ENCODE data around the gene KRT84.

Gene KRT84

GRCh38 chr12:52428121-52428520 is 42.7 kb upstream of the KRT84 start:
- H3K27me3 ChIP-seq (replicated peaks; ENCODE audit: control insufficient read depth, insufficient read depth, low read length), result peaks cover 2% of the 10 kb centered on the region; the same call in 1 of the 2 replicates
- no peak for DNase-seq (ENCODE audit: extremely low read depth, insufficient read length)
- TF ChIP-seq, protein P1, sequence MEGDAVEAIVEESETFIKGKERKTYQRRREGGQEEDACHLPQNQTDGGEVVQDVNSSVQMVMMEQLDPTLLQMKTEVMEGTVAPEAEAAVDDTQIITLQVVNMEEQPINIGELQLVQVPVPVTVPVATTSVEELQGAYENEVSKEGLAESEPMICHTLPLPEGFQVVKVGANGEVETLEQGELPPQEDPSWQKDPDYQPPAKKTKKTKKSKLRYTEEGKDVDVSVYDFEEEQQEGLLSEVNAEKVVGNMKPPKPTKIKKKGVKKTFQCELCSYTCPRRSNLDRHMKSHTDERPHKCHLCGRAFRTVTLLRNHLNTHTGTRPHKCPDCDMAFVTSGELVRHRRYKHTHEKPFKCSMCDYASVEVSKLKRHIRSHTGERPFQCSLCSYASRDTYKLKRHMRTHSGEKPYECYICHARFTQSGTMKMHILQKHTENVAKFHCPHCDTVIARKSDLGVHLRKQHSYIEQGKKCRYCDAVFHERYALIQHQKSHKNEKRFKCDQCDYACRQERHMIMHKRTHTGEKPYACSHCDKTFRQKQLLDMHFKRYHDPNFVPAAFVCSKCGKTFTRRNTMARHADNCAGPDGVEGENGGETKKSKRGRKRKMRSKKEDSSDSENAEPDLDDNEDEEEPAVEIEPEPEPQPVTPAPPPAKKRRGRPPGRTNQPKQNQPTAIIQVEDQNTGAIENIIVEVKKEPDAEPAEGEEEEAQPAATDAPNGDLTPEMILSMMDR (IDR thresholded peaks at IDR 0.05; ENCODE audit: insufficient read depth, low read length, poor library complexity, severe bottlenecking), result peak; percentile 17
- H3K36me3 ChIP-seq (ENCODE audit: control insufficient read depth, insufficient read depth, low read length), result no peaks in the 10 kb centered on the region
- H3K4me3 ChIP-seq (replicated peaks; ENCODE audit: low read depth, low read length), result no peak overlapping the region

- TF ChIP-seq, protein P1 (IDR thresholded peaks at IDR 0.05; ENCODE audit: insufficient read depth, low read length, poor library complexity, severe bottlenecking), result no peak
- DNase-seq (ENCODE audit: extremely low read depth, insufficient read length), result no peak
- Histone ChIP-seq H3K36me3 (ENCODE audit: control insufficient read depth, insufficient read depth, low read length) (no peaks in the 10 kb centered on the region), H3K4me3 (replicated peaks; ENCODE audit: low read depth, low read length) (no peak overlapping the region), H3K27me3 (replicated peaks; ENCODE audit: control insufficient read depth, insufficient read depth, low read length) (peaks cover 5% of the 10 kb centered on the region; the same call in 1 of the 2 replicates)
Observed at GRCh38 chr12:52427083-52427482, 41.6 kb upstream of the KRT84 start.

DNA sequence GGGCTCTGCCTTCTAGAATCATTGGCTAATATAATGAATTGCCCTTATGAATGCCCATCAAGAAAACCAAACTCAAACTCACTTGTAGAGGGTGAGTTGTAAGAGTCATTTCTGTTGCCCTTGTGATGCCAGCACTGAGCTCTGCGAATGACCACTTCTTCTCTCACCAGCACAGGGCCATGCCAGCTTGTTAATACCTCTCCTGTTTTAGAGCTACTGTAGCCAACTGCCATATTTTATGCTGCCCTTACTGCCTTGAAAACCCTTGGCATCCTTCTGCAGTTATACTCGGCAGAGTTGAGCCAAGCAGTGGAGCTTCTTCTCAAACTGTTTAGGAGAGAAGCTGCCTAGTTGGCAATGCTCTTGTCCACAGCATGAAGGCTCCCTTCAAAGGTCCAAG is 40.6 kb upstream of the KRT84 start:
- H3K36me3 ChIP-seq (ENCODE audit: control insufficient read depth, insufficient read depth, low read length), result no peaks in the 10 kb centered on the region
- DNase-seq (ENCODE audit: extremely low read depth, insufficient read length), result no peak
- TF ChIP-seq, protein P1 (IDR thresholded peaks at IDR 0.05; ENCODE audit: insufficient read depth, low read length, poor library complexity, severe bottlenecking), result no peak
- peaks cover 5% of the 10 kb centered on the region; the same call in 1 of the 2 replicates for H3K27me3 ChIP-seq (replicated peaks; ENCODE audit: control insufficient read depth, insufficient read depth, low read length)
- H3K4me3 ChIP-seq (replicated peaks; ENCODE audit: low read depth, low read length), result no peak overlapping the region

- Histone ChIP-seq H3K27me3 (replicated peaks; ENCODE audit: control insufficient read depth, insufficient read depth, low read length) (peaks cover 5% of the 10 kb centered on the region; the same call in 1 of the 2 replicates), H3K4me3 (replicated peaks; ENCODE audit: low read depth, low read length) (no peak overlapping the region), H3K36me3 (ENCODE audit: control insufficient read depth, insufficient read depth, low read length) (no peaks in the 10 kb centered on the region)
- TF ChIP-seq, protein P1 (IDR thresholded peaks at IDR 0.05; ENCODE audit: insufficient read depth, low read length, poor library complexity, severe bottlenecking), result no peak
- DNase-seq (ENCODE audit: extremely low read depth, insufficient read length), result no peak
Observed at GRCh38 chr12:52425466-52425865, 40.0 kb upstream of the KRT84 start.

DNA sequence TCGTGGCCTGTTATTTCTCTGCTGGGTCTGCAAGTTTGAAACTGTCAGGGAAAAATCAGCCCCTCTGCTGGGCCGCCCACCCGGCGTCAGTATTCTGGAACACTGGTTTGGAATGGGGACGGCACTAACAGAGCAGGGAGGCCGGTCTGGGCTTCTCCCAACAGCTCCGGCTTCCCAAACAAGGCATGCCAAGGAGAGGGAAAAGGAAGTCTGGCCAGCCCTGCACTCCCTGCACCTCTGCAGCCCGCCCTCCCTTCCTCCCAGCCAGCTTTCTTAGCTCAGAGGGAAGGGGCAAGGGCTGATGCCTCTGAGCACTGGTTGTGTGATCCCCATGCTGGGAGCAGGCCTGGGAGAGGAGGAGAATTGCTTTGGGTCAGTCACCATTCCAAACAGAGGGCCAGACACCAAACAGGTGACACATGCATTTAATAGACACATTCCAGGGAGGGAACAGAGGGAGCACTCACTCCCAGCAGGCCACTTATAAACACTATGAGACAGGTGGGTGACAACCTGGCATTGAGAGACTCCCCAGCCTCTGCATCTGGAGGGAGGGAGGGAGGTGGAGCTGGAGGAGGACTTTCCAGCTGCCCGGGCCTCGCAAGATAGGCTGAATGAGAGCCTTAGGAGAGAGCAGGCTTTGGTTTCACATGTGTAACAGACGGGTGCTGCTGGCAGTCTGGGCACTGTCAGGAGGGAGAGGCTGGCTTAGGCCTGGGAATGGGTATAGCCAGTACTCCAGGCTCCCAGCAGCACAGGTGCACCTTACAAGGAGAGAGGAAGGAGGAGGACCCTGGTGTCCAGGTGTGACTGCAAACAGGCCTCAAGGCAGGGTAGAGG is 38.4 kb upstream of the KRT84 start:
- no peak overlapping the region for H3K4me3 ChIP-seq (replicated peaks; ENCODE audit: low read depth, low read length)
- no peak for DNase-seq (ENCODE audit: extremely low read depth, insufficient read length)
- H3K27me3 ChIP-seq (replicated peaks; ENCODE audit: control insufficient read depth, insufficient read depth, low read length), result peaks cover 5% of the 10 kb centered on the region; the same call in 1 of the 2 replicates
- H3K36me3 ChIP-seq (ENCODE audit: control insufficient read depth, insufficient read depth, low read length), result no peaks in the 10 kb centered on the region
- TF ChIP-seq, protein P1 (IDR thresholded peaks at IDR 0.05; ENCODE audit: insufficient read depth, low read length, poor library complexity, severe bottlenecking), result no peak

Measured in GM06990 (cell line).